HEK293T (cell line): ENCODE data around the gene DOK7.

Source experiments
- BHLHE40 ChIP-seq: fragments of 450-650 bp; IDR thresholded peaks from 2 replicates; pipeline ENCODE4 v1.6.1; 2016; ENCODE audit warnings: mild to moderate bottlenecking, moderate library complexity, borderline replicate concordance
- CTBP1 ChIP-seq: fragments of 450-650 bp; IDR thresholded peaks from 2 replicates; pipeline ENCODE4 v1.6.1; 2016; ENCODE audit warnings: borderline replicate concordance
- FOXK2 ChIP-seq: fragments of 450-650 bp; IDR thresholded peaks from 2 replicates; pipeline ENCODE4 v1.6.1; 2016; ENCODE audit warnings: mild to moderate bottlenecking
- FOXM1 ChIP-seq: fragments of 450-650 bp; IDR thresholded peaks from 2 replicates; pipeline ENCODE4 v1.6.1; 2017; ENCODE audit warnings: mild to moderate bottlenecking, borderline replicate concordance
- HDGF ChIP-seq: fragments of 450-650 bp; IDR thresholded peaks from 2 replicates; pipeline ENCODE4 v1.6.1; 2017; ENCODE audit warnings: antibody characterized with exemption, borderline replicate concordance
- LEF1 ChIP-seq: fragments of 450-650 bp; IDR thresholded peaks from 2 replicates; pipeline ENCODE4 v1.6.1; 2017; ENCODE audit warnings: mild to moderate bottlenecking, borderline replicate concordance
- PKNOX1 ChIP-seq: fragments of 450-650 bp; IDR thresholded peaks from 2 replicates; pipeline ENCODE4 v1.6.1; 2016
- SP1 ChIP-seq: fragments of 450-650 bp; IDR thresholded peaks from 2 replicates; pipeline ENCODE4 v1.6.1; 2017
- TARDBP ChIP-seq: fragments of 450-650 bp; IDR thresholded peaks from 2 replicates; pipeline ENCODE4 v1.6.1; 2016

GRCh38 chr4:3423952-3424351 is 39.2 kb upstream of the DOK7 start:
- TF ChIP-seq FOXK2 (no peak), FOXM1 (no peak), SP1 (no peak), LEF1 (no peak), TARDBP (no peak), CTBP1 (no peak), BHLHE40 (no peak), PKNOX1 (no peak), HDGF (no peak)
